Gastrocnemius medialis (tissue), 4 donors: ENCODE results near the gene MAPK12.

Experiments used
- CTCF ChIP-seq, 5 experiments: fragments of 450-650 bp in 3 of 5; fragments of 200-600 bp in 2 of 5; sonication (generic) in 2 of 5; IDR thresholded peaks in 4 of 5; conservative IDR thresholded peaks in 1 of 5; 1 replicate in 4 of 5; 2 replicates in 1 of 5; pipeline ENCODE4 v1.5.1; 2016 to 2019; ENCODE audit warnings: antibody characterized with exemption in 5 of 5, mild to moderate bottlenecking in 3 of 5, moderate library complexity in 3 of 5
- POLR2A ChIP-seq, 2 donors: fragments of 450-650 bp; IDR thresholded peaks; one replicate each; pipeline ENCODE4 v1.6.1; 2017; ENCODE audit warnings: antibody characterized with exemption in 2 of 2, mild to moderate bottlenecking in 2 of 2, moderate library complexity in 2 of 2

GRCh38 chr22:50227579-50228215 lies 33.8 kb downstream of the MAPK12 start:
- TF ChIP-seq CTCF (IDR thresholded peaks at IDR 0.05 in 4 of 5, conservative IDR thresholded peaks at IDR 0.05 in 1 of 5) (no peak), POLR2A (IDR thresholded peaks at IDR 0.05) (no peak)
